Esophagus muscularis mucosa (tissue), 4 donors: ENCODE results near the gene BBOX1. TPM values are rescaled to one million over a fixed set of nuclear protein-coding genes. Genes with fewer than 3 reads are reported as not detected.
"Not testable (repeated sequence)": the region's sequence is repeated elsewhere in the genome, so short reads cannot be mapped to it uniquely, and the experiment has no call there.

Source experiments
- DNase-seq: peaks from one replicate; pipeline ENCODE4 v3.0.0-alpha.2; 2017; ENCODE audit errors: extremely low spot score
- H3K27ac ChIP-seq, 4 donors: fragments of 200-600 bp; sonication (generic); replicated peaks in 1 of 4; 1 replicate in 3 of 4; 2 replicates in 1 of 4; pipeline ENCODE4 v1.5.1; 2016 to 2019; ENCODE audit warnings: mild to moderate bottlenecking in 1 of 4
- H3K27me3 ChIP-seq, 4 donors: fragments of 200-600 bp; sonication (generic); one replicate each; pipeline versions ENCODE4 v1.5.1 to v1.6.0; 2016 to 2019
- H3K36me3 ChIP-seq, 4 donors: fragments of 200-600 bp; sonication (generic); one replicate each; pipeline ENCODE4 v1.5.1; 2016 to 2019
- H3K4me1 ChIP-seq, 4 donors: fragments of 200-600 bp; sonication (generic); one replicate each; pipeline ENCODE4 v1.5.1; 2016 to 2019
- H3K4me3 ChIP-seq, 4 donors: fragments of 200-600 bp; sonication (generic); 1 replicate in 2 of 4; 2 replicates in 2 of 4; pipeline ENCODE4 v1.5.1; 2016 to 2019; ENCODE audit warnings: mild to moderate bottlenecking in 4 of 4, moderate library complexity in 1 of 4
- H3K9me3 ChIP-seq, 4 donors: fragments of 200-600 bp; sonication (generic); 1 replicate in 3 of 4; 2 replicates in 1 of 4; pipeline ENCODE4 v1.5.1; 2016 to 2019
- CTCF ChIP-seq, 3 experiments: fragments of 200-600 bp in 2 of 3; fragments of 450-650 bp in 1 of 3; sonication (generic) in 2 of 3; IDR thresholded peaks; one replicate each; pipeline ENCODE4 v1.5.1; 2017 to 2019; ENCODE audit warnings: antibody characterized with exemption in 3 of 3, mild to moderate bottlenecking in 2 of 3, moderate library complexity in 1 of 3
- EP300 ChIP-seq: sonication (generic); formaldehyde crosslinking; IDR thresholded peaks from one replicate; pipeline ENCODE4 v1.6.1; 2017; ENCODE audit warnings: antibody characterized with exemption
- POLR2A ChIP-seq: fragments of 450-650 bp; IDR thresholded peaks from one replicate; pipeline ENCODE4 v1.6.1; 2017; ENCODE audit warnings: antibody characterized with exemption, moderate library complexity, mild to moderate bottlenecking, low read depth
- POLR2AphosphoS5 ChIP-seq, 2 donors: sonication (generic); formaldehyde crosslinking; IDR thresholded peaks; one replicate each; pipeline ENCODE4 v1.6.1; 2017; ENCODE audit warnings: antibody characterized with exemption in 2 of 2
- WGBS: methylation state at CpG from one replicate; pipeline ENCODE4 v1.1.5; 2018; 5-methylcytosine and 5-hydroxymethylcytosine counted together
- intact Hi-C: fragments of 100-400 bp; cut with DNase I; formaldehyde crosslinking; loops from one replicate; pipeline ENCODE4 v1.15.1; 2023
- total RNA-seq, 4 donors: library from RNA; depleted of rRNA; stranded (reverse); fragments of >200 nt; gene quantifications; one replicate each; pipeline versions ENCODE4 v1.1.0 to v1.2.1, GENCODE V29; 2016

The BBOX1 gene
- total RNA-seq, 4 donors from 2014 or later: 0.50 TPM; not detected in 3

GRCh38 chr11:26995701-26996460 is 44.7 kb upstream of the BBOX1 start:
- no peak for DNase-seq
- Histone ChIP-seq H3K4me3 (peak overlapping the region; percentile 66 to 88 (median 71)), H3K27ac (peak overlapping the region; percentile 83 to 92 (median 87)), H3K36me3 (no peaks in the 10 kb centered on the region), H3K9me3 (no peaks in the 10 kb centered on the region), H3K27me3 (no peaks in the 10 kb centered on the region), H3K4me1 (peaks cover 0 to 55% (median 32%) of the 10 kb centered on the region in 4 donors)
- intact Hi-C loops: loop anchor here (2.0 kb wide), 1 partner anchor 49 kb away; no protein-coding TSS in a partner anchor
- TF ChIP-seq CTCF (IDR thresholded peaks at IDR 0.05) (no peak), POLR2AphosphoS5 (IDR thresholded peaks at IDR 0.05) (no peak), POLR2A (no peak), EP300 (no peak)
- WGBS: 14% methylated on average over 1 of the region's 1 CpG

GRCh38 chr11:26997378-26997777 is 43.2 kb upstream of the BBOX1 start:
- Histone ChIP-seq H3K27me3 (no peaks in the 10 kb centered on the region), H3K9me3 (no peaks in the 10 kb centered on the region), H3K4me3 (peak overlapping the region; percentile 66 to 88 (median 71)), H3K4me1 (peaks cover 0 to 50% (median 35%) of the 10 kb centered on the region in 4 donors), H3K27ac (peak overlapping the region; percentile 27 to 90 (median 84)), H3K36me3 (no peaks in the 10 kb centered on the region)
- DNase-seq: no peak
- intact Hi-C loops: no loop called here
- WGBS: 48% methylated on average over 2 of the region's 2 CpGs
- TF ChIP-seq EP300: no peak

- H3K4me3 ChIP-seq, intact Hi-C loops, H3K36me3 ChIP-seq, H3K27me3 ChIP-seq, DNase-seq, H3K9me3 ChIP-seq: not testable (repeated sequence)
- WGBS: 47% methylated on average over 4 of the region's 4 CpGs
- peaks cover 0 to 28% (median 17%) of the 10 kb centered on the region in 4 donors for H3K4me1 ChIP-seq
- H3K27ac ChIP-seq: peak overlapping the region; percentile 22 to 55 (median 30)
These were observed 39.4 kb upstream of the BBOX1 start for GRCh38 chr11:27001136-27001730.

GRCh38 chr11:27002431-27002830 is 38.2 kb upstream of the BBOX1 start:
- WGBS: 79% methylated on average over 3 of the region's 3 CpGs
- Histone ChIP-seq H3K9me3 (no peaks in the 10 kb centered on the region), H3K4me3 (no peak overlapping the region), H3K27ac (no peak overlapping the region), H3K4me1 (peaks cover 0 to 16% (median 10%) of the 10 kb centered on the region in 4 donors), H3K36me3 (no peaks in the 10 kb centered on the region), H3K27me3 (no peaks in the 10 kb centered on the region)
- intact Hi-C loops: no loop called here
- no peak for TF ChIP-seq CTCF (IDR thresholded peaks at IDR 0.05)
- no peak for TF ChIP-seq EP300
- no peak for TF ChIP-seq POLR2AphosphoS5 (IDR thresholded peaks at IDR 0.05)
- TF ChIP-seq POLR2A: no peak
- no peak for DNase-seq

GRCh38 chr11:27002838-27003237 is 37.8 kb upstream of the BBOX1 start:
- intact Hi-C loops: no loop called here
- Histone ChIP-seq H3K27me3 (no peaks in the 10 kb centered on the region), H3K9me3 (no peaks in the 10 kb centered on the region), H3K4me1 (peaks cover 0 to 12% (median 9%) of the 10 kb centered on the region in 4 donors), H3K27ac (no peak overlapping the region), H3K36me3 (no peaks in the 10 kb centered on the region), H3K4me3 (no peak overlapping the region)
- no peak for TF ChIP-seq POLR2AphosphoS5 (IDR thresholded peaks at IDR 0.05)
- no peak for TF ChIP-seq POLR2A
- TF ChIP-seq EP300: no peak
- TF ChIP-seq CTCF (IDR thresholded peaks at IDR 0.05): no peak
- DNase-seq: no peak
- 57% methylated on average over 4 of the region's 4 CpGs for WGBS
